Fibroblast of peridontal ligament (primary cell): ENCODE data around the gene B9D1.

Experiments
- DNase-seq: peaks from one replicate; pipeline ENCODE4 v3.0.0-alpha.2; 2010; ENCODE audit errors: extremely low read depth

Gene B9D1

GRCh38 chr17:19388791-19389785 is 26.6 kb upstream of the B9D1 start:
- no peak for DNase-seq

- peak; percentile 85 for DNase-seq
Measured at GRCh38 chr17:19387921-19388521, 25.5 kb upstream of the B9D1 start.

GRCh38 chr17:19386974-19387920 is 24.7 kb upstream of the B9D1 start, which contains the start of gene MFAP4:
Gene MFAP4, minus strand, starts transcription at chr17:19387190. Its CDS starts 35 bp downstream, at chr17:19387155.
- DNase-seq = peak; percentile 91

GRCh38 chr17:19386051-19386929 is 23.8 kb upstream of the B9D1 start:
- peak; percentile 73 for DNase-seq

- DNase-seq = no peak
Measured at GRCh38 chr17:19385521-19385983, 23.0 kb upstream of the B9D1 start.

- peak; percentile 94 for DNase-seq
Measured at GRCh38 chr17:19384723-19385391, 22.3 kb upstream of the B9D1 start.

GRCh38 chr17:19383681-19384470 is 21.4 kb upstream of the B9D1 start:
- DNase-seq = no peak

- DNase-seq = no peak
Measured at GRCh38 chr17:19382531-19383444, 20.3 kb upstream of the B9D1 start.

- DNase-seq = no peak
Measured at GRCh38 chr17:19381741-19382444, 19.4 kb upstream of the B9D1 start.

GRCh38 chr17:19381361-19381740 is 18.8 kb upstream of the B9D1 start:
- DNase-seq = no peak

- no peak for DNase-seq
Measured at GRCh38 chr17:19380481-19381301, 18.2 kb upstream of the B9D1 start.

GRCh38 chr17:19379361-19380065 is 17.0 kb upstream of the B9D1 start:
- DNase-seq = no peak

- no peak for DNase-seq
Measured at GRCh38 chr17:19378416-19379360, 16.2 kb upstream of the B9D1 start, which contains the start of gene MAPK7. Gene MAPK7, plus strand, starts transcription at chr17:19378498. Its CDS starts 403 bp downstream, at chr17:19378901.

GRCh38 chr17:19377602-19378415 is 15.3 kb upstream of the B9D1 start:
- peak; percentile 97 for DNase-seq
